GM18498 (cell line): ENCODE measurements around the gene LRIF1.
"Not testable (repeated sequence)": the region's sequence is repeated elsewhere in the genome, so short reads cannot be mapped to it uniquely, and the experiment has no call there.

ENCODE experiments used
- ATAC-seq: cut with Tn5 transposase; IDR thresholded peaks from one replicate; pipeline ENCODE4 v1.9.1; 2021; ENCODE audit warnings: mild to moderate bottlenecking, moderate library complexity; ENCODE audit not compliant: unreplicated experiment

LRIF1 gene, protein sequence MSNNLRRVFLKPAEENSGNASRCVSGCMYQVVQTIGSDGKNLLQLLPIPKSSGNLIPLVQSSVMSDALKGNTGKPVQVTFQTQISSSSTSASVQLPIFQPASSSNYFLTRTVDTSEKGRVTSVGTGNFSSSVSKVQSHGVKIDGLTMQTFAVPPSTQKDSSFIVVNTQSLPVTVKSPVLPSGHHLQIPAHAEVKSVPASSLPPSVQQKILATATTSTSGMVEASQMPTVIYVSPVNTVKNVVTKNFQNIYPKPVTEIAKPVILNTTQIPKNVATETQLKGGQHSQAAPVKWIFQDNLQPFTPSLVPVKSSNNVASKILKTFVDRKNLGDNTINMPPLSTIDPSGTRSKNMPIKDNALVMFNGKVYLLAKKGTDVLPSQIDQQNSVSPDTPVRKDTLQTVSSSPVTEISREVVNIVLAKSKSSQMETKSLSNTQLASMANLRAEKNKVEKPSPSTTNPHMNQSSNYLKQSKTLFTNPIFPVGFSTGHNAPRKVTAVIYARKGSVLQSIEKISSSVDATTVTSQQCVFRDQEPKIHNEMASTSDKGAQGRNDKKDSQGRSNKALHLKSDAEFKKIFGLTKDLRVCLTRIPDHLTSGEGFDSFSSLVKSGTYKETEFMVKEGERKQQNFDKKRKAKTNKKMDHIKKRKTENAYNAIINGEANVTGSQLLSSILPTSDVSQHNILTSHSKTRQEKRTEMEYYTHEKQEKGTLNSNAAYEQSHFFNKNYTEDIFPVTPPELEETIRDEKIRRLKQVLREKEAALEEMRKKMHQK

DNA sequence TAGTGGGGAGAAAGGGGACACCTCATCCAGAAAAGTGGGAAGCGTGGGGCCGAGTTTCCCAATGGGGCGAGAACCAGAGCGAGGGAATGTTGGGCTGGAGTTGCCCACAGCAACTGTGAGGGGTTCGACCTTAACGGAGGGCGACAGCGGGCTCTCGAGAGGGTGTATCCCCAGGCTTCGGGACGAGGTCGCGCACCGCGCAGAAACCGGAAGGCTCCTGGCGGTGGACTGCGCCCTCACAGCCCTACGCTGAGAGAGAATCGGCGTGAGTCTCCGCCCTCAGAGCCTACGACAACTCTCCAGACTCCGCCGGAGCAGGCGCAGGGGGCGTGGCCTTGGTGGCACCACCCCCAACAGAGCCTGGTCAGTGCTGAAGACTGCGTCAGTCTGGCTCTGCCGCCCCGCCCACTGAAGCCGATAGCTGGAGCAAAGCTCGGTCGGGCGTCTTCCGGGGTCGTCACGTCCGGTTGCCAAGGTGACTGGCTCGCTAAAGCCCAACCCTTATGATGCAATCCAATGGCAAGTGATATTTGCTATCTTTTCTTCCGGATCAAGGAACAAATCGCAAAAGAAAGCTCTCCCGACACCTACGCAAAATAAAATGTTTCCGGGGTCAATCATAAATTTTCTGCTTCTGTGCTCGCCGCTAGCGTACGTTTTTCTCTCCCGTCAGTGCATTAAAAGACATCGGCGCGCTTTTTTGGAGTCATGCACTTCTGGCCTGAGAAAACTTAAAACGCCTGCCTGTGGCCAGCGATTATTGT, at the start of gene LRIF1:
Gene LRIF1, minus strand, starts transcription at position 232 of the 764 bp plus-strand sequence. CDS start 234 bp downstream, outside the sequence.
- peak; percentile 97 for ATAC-seq

- ATAC-seq: no peak
These were observed 44.3 kb upstream of the LRIF1 start for GRCh38 chr1:111008031-111008430.

GRCh38 chr1:111006556-111006955, 42.8 kb upstream of the LRIF1 start:
- no peak for ATAC-seq

GRCh38 chr1:110999607-111000006, 35.9 kb upstream of the LRIF1 start:
- not testable (repeated sequence) for ATAC-seq

GRCh38 chr1:110992329-110992728, 28.6 kb upstream of the LRIF1 start:
- not testable (repeated sequence) for ATAC-seq

GRCh38 chr1:110991295-110991694, 27.6 kb upstream of the LRIF1 start:
- not testable (repeated sequence) for ATAC-seq

- no peak for ATAC-seq
These were observed 26.8 kb upstream of the LRIF1 start for GRCh38 chr1:110990541-110990940.

GRCh38 chr1:110986407-110986891, 22.7 kb upstream of the LRIF1 start:
- no peak for ATAC-seq

DNA sequence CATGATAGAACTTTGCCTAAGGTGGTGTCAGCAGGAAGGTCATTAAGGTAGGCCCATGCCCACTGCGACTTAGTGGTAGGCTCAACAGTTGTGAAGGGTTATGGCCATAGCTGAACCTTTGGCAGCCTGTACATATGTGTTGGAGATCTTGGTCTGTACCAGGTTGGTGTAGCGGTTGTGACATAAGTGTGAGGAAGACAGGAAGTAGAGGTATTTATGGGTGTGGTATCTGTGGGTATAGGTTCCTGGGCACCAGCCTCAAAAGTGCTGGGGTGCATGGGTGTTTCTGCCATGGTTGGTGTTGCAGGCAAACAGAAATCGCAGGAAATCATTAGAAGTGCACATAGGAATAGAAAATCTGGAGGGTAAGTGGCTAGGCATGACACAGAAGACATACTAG, 18.6 kb upstream of the LRIF1 start:
- no peak for ATAC-seq

GRCh38 chr1:110979154-110979553, 15.4 kb upstream of the LRIF1 start:
- ATAC-seq: no peak

- ATAC-seq: no peak
These were observed 12.4 kb upstream of the LRIF1 start for GRCh38 chr1:110976089-110976488.

DNA sequence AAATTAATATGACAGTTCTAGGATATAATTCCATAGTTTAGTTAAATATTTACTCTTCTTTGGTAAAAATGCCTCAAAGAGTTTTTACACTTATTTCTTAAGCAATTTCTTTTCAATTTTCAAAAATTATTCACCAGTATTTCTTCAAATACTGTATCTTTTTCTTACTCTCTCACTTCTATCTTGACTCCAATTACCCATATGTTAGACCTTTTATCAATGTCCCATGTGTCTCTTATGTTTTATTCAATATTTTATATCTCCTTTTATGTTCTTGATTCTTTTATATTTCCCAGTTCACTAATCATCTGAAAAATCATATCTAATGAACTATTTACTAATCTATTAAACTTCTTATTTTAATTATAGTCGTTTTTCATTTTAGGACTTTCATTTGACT, 11.5 kb upstream of the LRIF1 start:
- ATAC-seq: no peak

DNA sequence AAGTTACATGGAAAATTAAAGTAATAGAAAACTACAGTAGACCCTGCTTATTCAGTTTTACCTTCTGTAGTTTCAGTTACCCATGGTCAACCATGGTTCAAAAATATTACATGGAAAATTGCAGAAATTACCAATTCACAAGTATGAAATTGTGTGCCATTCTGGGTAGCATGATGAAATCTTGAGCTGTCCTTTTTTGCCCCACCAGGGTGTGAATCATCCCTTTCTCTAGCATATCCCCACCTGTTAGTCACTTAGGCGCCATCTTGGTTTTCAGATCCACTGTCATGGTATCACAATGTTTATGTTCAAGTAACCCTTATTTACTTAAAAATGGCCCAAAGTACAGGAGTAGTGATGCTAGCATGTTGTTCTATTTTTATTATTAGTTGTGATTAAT, 3.5 kb upstream of the LRIF1 start:
- ATAC-seq: no peak

DNA sequence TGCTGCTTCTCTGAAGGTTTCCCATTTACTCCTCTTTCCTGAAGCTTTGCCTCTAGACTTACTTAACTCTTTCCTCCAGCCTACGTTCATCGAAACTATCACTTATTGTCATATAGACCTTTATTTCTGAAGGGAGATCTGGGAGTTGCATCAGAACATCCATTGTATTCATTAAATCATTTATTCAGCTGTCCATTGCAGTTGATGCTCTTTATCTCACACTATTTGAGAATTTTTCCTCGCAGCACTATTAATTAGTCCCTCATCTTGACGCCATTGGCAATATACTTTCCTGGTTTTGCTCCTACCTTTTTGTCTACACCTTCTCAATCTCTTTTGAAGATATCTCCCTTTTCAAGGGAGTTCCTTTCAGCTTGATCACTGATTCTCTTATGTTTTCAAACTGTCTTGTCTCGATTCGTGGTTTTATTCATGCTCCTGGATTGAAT, 757 bp upstream of the LRIF1 start:
- no peak for ATAC-seq

GRCh38 chr1:110962892-110963690, 631 bp downstream of the LRIF1 start:
- peak; percentile 40 for ATAC-seq

DNA sequence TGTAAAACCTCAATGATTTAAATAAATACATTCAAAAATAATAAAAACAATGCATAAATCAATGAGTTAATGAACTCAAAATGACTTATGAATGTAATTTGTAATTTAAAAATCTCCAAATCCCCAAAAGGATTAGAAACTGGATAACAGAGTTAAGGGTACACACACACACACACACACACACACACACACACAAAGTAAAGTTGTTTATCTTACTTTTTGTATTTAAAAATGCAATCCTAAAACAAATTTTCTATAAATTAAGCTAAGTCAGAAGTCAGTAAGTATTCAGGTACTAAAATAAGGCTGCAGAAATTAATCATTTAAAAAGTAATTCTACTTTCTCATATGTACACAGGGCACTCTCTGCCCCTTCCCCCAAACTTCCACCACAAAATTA, 1.8 kb downstream of the LRIF1 start:
- no peak for ATAC-seq

DNA sequence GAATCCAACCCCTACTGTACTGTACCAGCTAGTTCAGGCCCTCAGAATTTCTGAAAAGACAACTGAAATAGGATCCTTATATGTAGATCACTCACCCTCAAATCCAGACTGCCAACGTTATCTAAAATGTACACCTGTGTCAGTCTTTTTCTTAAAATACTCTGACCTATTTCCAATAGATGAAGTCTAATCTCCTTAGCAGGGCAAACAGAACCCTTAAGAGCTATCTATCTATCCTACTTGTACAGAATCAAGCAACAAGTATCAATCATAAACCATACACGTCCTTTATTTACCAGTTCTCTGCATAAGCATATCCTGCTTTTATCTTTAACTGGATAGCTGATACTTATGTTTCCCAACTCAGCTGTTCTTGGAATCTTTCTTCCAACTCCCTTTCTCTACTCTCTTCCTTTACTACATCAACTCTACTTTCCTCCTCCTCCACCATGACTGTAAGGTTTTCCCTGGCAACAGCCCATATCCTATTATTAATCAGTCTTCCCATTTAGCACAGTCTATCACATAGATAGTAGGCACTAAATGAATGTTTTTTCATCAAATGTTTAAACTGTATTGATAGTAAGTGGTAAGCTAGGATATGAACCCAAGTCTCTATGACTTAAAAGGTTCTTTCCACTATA, 2.8 kb downstream of the LRIF1 start:
- no peak for ATAC-seq

GRCh38 chr1:110957798-110958197, 5.9 kb downstream of the LRIF1 start:
- no peak for ATAC-seq

DNA sequence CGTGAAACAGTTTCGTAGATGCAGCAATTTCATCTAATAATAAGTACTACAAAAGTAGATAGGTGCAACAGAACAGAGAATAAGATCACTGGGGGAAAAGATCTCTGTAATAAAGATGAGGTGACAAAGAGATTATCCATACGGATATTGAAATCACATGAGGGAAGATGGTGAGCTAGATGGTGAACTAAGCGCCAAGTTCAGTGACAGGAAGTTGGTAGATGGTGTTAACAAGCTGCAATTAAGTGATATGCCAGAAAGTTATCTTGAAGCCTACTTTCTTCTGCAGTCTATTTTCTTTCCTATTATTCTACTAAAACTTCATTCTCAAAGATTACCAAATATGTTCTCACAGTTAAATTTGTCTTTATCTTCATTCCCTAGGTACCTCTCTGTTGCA, 7.1 kb downstream of the LRIF1 start:
- no peak for ATAC-seq

GRCh38 chr1:110953031-110953430, 10.7 kb downstream of the LRIF1 start:
- no peak for ATAC-seq
